ENCODE measurements around the gene ASS1. TPM values are rescaled to one million over a fixed set of nuclear protein-coding genes. Genes with fewer than 3 reads are reported as not detected.

Gene ASS1
- total RNA-seq, 1 donor from 2014 or later = 117 TPM

DNA sequence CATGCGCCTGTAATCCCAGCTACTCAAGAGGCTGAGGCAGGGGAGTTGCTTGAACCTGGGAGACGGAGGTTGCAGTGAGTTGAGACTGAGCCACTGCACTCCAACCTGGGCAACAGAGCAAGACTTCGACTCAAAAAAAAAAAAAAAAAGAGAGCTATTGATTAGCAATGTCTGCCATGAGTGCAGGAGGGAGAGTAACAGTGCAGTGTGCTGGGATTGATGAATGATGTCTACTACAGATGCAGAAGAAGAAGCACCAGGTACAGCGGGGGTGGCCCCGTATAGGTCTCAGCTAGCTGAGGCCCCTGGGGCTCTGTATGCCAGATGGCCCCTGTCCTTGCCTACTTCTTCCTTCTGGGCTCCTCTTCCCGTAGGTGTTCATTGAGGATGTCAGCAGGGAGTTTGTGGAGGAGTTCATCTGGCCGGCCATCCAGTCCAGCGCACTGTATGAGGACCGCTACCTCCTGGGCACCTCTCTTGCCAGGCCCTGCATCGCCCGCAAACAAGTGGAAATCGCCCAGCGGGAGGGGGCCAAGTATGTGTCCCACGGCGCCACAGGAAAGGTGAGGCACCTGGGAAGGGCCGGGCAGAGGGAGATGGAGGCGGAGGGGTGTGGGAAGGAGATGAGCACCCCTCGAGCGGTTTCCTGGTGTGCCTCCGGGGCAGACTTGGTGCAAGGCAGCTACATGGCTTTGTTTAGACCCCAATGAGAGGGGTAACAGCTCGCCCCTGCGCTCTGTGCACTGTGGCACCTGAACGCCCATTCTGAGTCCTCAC is 13.5 kb downstream of the ASS1 start:
- Mint-ChIP-seq H3K36me3 (ENCODE audit: low read depth, unreplicated experiment) (peaks cover 18% of the 10 kb centered on the region), H3K4me1 (ENCODE audit: low read depth, unreplicated experiment) (peaks cover 9% of the 10 kb centered on the region), H3K9me3 (ENCODE audit: unreplicated experiment) (no peaks in the 10 kb centered on the region), H3K27ac (ENCODE audit: unreplicated experiment) (no peak overlapping the region), H3K27me3 (ENCODE audit: low read depth, unreplicated experiment) (peaks cover 18% of the 10 kb centered on the region), H3K4me3 (ENCODE audit: unreplicated experiment) (no peak overlapping the region)
- Histone ChIP-seq H3K4me2 (ENCODE audit: low read length) (no peak overlapping the region), H3K4me3 (ENCODE audit: insufficient read depth, low read depth, low read length) (no peak overlapping the region), H3K9me3 (ENCODE audit: insufficient read depth, low read depth, low read length) (peaks cover 5% of the 10 kb centered on the region), H3K27ac (ENCODE audit: low read depth, low read length) (no peak overlapping the region), H3K27me3 (ENCODE audit: insufficient read depth, low read length) (peaks cover 7% of the 10 kb centered on the region), H4K20me1 (ENCODE audit: insufficient read depth, low read length) (no peaks in the 10 kb centered on the region), H3K36me3 (ENCODE audit: insufficient read depth, low read length) (no peaks in the 10 kb centered on the region), H3K9ac (ENCODE audit: low read length) (no peak overlapping the region), H2AFZ (ENCODE audit: low read depth, low read length) (no peak overlapping the region), H3K79me2 (ENCODE audit: insufficient read depth, low read length) (no peaks in the 10 kb centered on the region), H3K4me1 (ENCODE audit: insufficient read depth, low read length) (no peaks in the 10 kb centered on the region)
- no peak for TF ChIP-seq EZH2 (IDR thresholded peaks at IDR 0.05; ENCODE audit: insufficient read depth, low read length)
- TF ChIP-seq, protein P1, sequence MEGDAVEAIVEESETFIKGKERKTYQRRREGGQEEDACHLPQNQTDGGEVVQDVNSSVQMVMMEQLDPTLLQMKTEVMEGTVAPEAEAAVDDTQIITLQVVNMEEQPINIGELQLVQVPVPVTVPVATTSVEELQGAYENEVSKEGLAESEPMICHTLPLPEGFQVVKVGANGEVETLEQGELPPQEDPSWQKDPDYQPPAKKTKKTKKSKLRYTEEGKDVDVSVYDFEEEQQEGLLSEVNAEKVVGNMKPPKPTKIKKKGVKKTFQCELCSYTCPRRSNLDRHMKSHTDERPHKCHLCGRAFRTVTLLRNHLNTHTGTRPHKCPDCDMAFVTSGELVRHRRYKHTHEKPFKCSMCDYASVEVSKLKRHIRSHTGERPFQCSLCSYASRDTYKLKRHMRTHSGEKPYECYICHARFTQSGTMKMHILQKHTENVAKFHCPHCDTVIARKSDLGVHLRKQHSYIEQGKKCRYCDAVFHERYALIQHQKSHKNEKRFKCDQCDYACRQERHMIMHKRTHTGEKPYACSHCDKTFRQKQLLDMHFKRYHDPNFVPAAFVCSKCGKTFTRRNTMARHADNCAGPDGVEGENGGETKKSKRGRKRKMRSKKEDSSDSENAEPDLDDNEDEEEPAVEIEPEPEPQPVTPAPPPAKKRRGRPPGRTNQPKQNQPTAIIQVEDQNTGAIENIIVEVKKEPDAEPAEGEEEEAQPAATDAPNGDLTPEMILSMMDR (IDR thresholded peaks at IDR 0.05; ENCODE audit: insufficient read depth, low read depth, low read length) = no peak
- DNase-seq (ENCODE audit: low read depth) = no peak
- no peak for FAIRE-seq

DNA sequence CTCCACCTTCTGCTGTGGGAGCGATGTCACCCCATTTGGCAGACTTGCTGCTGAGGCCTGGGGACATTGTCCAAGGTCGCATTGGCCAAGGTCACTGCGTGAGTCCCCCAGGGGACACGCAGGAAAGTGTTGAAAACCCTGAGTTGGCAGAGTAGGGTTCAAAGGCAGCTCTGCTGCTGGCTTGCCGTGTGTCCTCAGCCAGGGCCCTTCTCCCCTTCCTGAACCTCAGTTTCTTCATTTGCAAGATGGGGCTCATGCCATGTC is 14.0 kb downstream of the ASS1 start:
- Histone ChIP-seq H3K79me2 (ENCODE audit: insufficient read depth, low read length) (no peaks in the 10 kb centered on the region), H3K4me1 (ENCODE audit: insufficient read depth, low read length) (no peaks in the 10 kb centered on the region), H3K9ac (ENCODE audit: low read length) (no peak overlapping the region), H3K9me3 (ENCODE audit: insufficient read depth, low read depth, low read length) (peaks cover 5% of the 10 kb centered on the region), H3K4me3 (ENCODE audit: insufficient read depth, low read depth, low read length) (no peak overlapping the region), H3K27ac (ENCODE audit: low read depth, low read length) (no peak overlapping the region), H3K4me2 (ENCODE audit: low read length) (no peak overlapping the region), H3K36me3 (ENCODE audit: insufficient read depth, low read length) (no peaks in the 10 kb centered on the region), H3K27me3 (ENCODE audit: insufficient read depth, low read length) (peaks cover 7% of the 10 kb centered on the region), H4K20me1 (ENCODE audit: insufficient read depth, low read length) (no peaks in the 10 kb centered on the region), H2AFZ (ENCODE audit: low read depth, low read length) (no peak overlapping the region)
- peaks cover 5% of the 10 kb centered on the region for H3K4me1 Mint-ChIP-seq (ENCODE audit: low read depth, unreplicated experiment)
- no peaks in the 10 kb centered on the region for H3K9me3 Mint-ChIP-seq (ENCODE audit: unreplicated experiment)
- DNase-seq (ENCODE audit: low read depth) (no peak), FAIRE-seq (no peak)
- H3K27me3 Mint-ChIP-seq (ENCODE audit: low read depth, unreplicated experiment) = peaks cover 19% of the 10 kb centered on the region
- TF ChIP-seq, protein P1 (IDR thresholded peaks at IDR 0.05; ENCODE audit: insufficient read depth, low read depth, low read length) = no peak
- TF ChIP-seq EZH2 (IDR thresholded peaks at IDR 0.05; ENCODE audit: insufficient read depth, low read length) = no peak
- peaks cover 15% of the 10 kb centered on the region for H3K36me3 Mint-ChIP-seq (ENCODE audit: low read depth, unreplicated experiment)
- H3K4me3 Mint-ChIP-seq (ENCODE audit: unreplicated experiment) = no peak overlapping the region
- no peak overlapping the region for H3K27ac Mint-ChIP-seq (ENCODE audit: unreplicated experiment)

DNA sequence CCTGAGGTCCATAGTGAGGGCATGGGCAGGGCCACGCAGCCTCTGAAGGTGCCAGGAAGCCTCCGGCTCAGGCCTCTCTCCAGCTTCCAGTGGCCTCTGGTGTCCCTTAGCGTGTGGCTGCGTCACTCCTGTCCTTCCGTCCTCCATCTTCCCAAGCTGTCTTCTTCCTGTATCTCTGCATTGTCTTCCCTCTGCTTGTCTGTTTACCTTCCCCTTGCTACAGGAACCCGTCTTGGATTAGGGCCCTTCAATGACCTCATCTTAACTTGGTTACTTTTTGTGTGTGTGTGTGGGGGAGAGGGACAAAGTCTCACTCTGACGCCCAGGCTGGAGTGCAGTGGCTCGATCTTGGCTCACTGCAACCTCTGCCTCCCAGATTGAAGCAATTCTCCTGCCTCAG is 14.4 kb downstream of the ASS1 start:
- Mint-ChIP-seq H3K4me1 (ENCODE audit: low read depth, unreplicated experiment) (peaks cover under 1% of the 10 kb centered on the region), H3K27me3 (ENCODE audit: low read depth, unreplicated experiment) (peaks cover 22% of the 10 kb centered on the region), H3K36me3 (ENCODE audit: low read depth, unreplicated experiment) (peaks cover 15% of the 10 kb centered on the region), H3K4me3 (ENCODE audit: unreplicated experiment) (no peak overlapping the region), H3K9me3 (ENCODE audit: unreplicated experiment) (no peaks in the 10 kb centered on the region), H3K27ac (ENCODE audit: unreplicated experiment) (no peak overlapping the region)
- FAIRE-seq (no peak), DNase-seq (ENCODE audit: low read depth) (no peak)
- no peak overlapping the region for H3K4me2 ChIP-seq (ENCODE audit: low read length)
- H3K4me1 ChIP-seq (ENCODE audit: insufficient read depth, low read length) = no peaks in the 10 kb centered on the region
- no peak overlapping the region for H2AFZ ChIP-seq (ENCODE audit: low read depth, low read length)
- peaks cover 5% of the 10 kb centered on the region for H3K9me3 ChIP-seq (ENCODE audit: insufficient read depth, low read depth, low read length)
- H3K4me3 ChIP-seq (ENCODE audit: insufficient read depth, low read depth, low read length) = no peak overlapping the region
- no peaks in the 10 kb centered on the region for H3K36me3 ChIP-seq (ENCODE audit: insufficient read depth, low read length)
- TF ChIP-seq, protein P1 (IDR thresholded peaks at IDR 0.05; ENCODE audit: insufficient read depth, low read depth, low read length) = no peak
- TF ChIP-seq EZH2 (IDR thresholded peaks at IDR 0.05; ENCODE audit: insufficient read depth, low read length) = no peak
- no peak overlapping the region for H3K27ac ChIP-seq (ENCODE audit: low read depth, low read length)
- H3K79me2 ChIP-seq (ENCODE audit: insufficient read depth, low read length) = no peaks in the 10 kb centered on the region
- H3K9ac ChIP-seq (ENCODE audit: low read length) = no peak overlapping the region
- no peaks in the 10 kb centered on the region for H4K20me1 ChIP-seq (ENCODE audit: insufficient read depth, low read length)
- H3K27me3 ChIP-seq (ENCODE audit: insufficient read depth, low read length) = peaks cover 7% of the 10 kb centered on the region

All from astrocyte (in vitro differentiated cells and primary cell).